ENCODE results near the gene MRPS30. TPM values are rescaled to one million over a fixed set of nuclear protein-coding genes. Genes with fewer than 3 reads are reported as not detected.
"Not testable (repeated sequence)": the region's sequence is repeated elsewhere in the genome, so short reads cannot be mapped to it uniquely, and the experiment has no call there.

Gene MRPS30
- total RNA-seq: 59.9 and 64.4 TPM in 2 replicates

- DNase-seq: peak; percentile 99
These were observed at the start of gene MRPS30 for GRCh38 chr5:44808435-44809214. Gene MRPS30 (plus strand): TSS chr5:44808947. CDS start chr5:44808963, 16 bp downstream.

GRCh38 chr5:44769200-44769876, 39.4 kb upstream of the MRPS30 start:
- DNase-seq: no peak

- no peak for DNase-seq
These were observed 38.9 kb upstream of the MRPS30 start for GRCh38 chr5:44769877-44770209.

GRCh38 chr5:44770780-44771717, 37.7 kb upstream of the MRPS30 start:
- DNase-seq: no peak

GRCh38 chr5:44772397-44772796, 36.4 kb upstream of the MRPS30 start:
- DNase-seq: not testable (repeated sequence)

GRCh38 chr5:44774279-44774880, 34.4 kb upstream of the MRPS30 start:
- peak; percentile 63 for DNase-seq

GRCh38 chr5:44779167-44779566, 29.6 kb upstream of the MRPS30 start:
- DNase-seq: no peak

GRCh38 chr5:44783634-44784315, 25.0 kb upstream of the MRPS30 start:
- DNase-seq: no peak

- DNase-seq: no peak
These were observed 21.0 kb upstream of the MRPS30 start for GRCh38 chr5:44787731-44788130.

- peak; percentile 72 for DNase-seq
These were observed 19.3 kb upstream of the MRPS30 start for GRCh38 chr5:44789372-44789995.

- DNase-seq: not testable (repeated sequence)
These were observed 16.6 kb upstream of the MRPS30 start for GRCh38 chr5:44792031-44792673.

GRCh38 chr5:44794371-44794770, 14.4 kb upstream of the MRPS30 start:
- no peak for DNase-seq

GRCh38 chr5:44795496-44795895, 13.3 kb upstream of the MRPS30 start:
- DNase-seq: no peak

- DNase-seq: no peak
These were observed 10.9 kb upstream of the MRPS30 start for GRCh38 chr5:44797841-44798240.

- no peak for DNase-seq
These were observed 6.8 kb upstream of the MRPS30 start for GRCh38 chr5:44801992-44802391.

- DNase-seq: no peak
These were observed 2.1 kb upstream of the MRPS30 start for GRCh38 chr5:44806608-44807007.

- no peak for DNase-seq
These were observed 1.5 kb upstream of the MRPS30 start for GRCh38 chr5:44807269-44807668.

- DNase-seq: peak; percentile 72
These were observed 638 bp downstream of the MRPS30 start for GRCh38 chr5:44809215-44809955.

GRCh38 chr5:44809956-44810420, 1.2 kb downstream of the MRPS30 start:
- no peak for DNase-seq

GRCh38 chr5:44814761-44815160, 6.0 kb downstream of the MRPS30 start:
- DNase-seq: peak; percentile 7

All from dermis blood vessel endothelial cell (primary cell).